H1 (cell line): ENCODE results near the gene RASGRP4.

ENCODE experiments used
- CTCF ChIP-seq, 3 experiments: IDR thresholded peaks; 1 replicate in 2 of 3; 2 replicates in 1 of 3; pipeline versions ENCODE4 v1.5.1 to v1.6.1; 2011; ENCODE audit warnings: low read length in 3 of 3, mild to moderate bottlenecking in 3 of 3, inconsistent platforms in 2 of 3, low read depth in 1 of 3, moderate library complexity in 1 of 3; ENCODE audit not compliant: insufficient read depth in 1 of 3; ENCODE audit errors: control extremely low read depth in 1 of 3
- EP300 ChIP-seq, 2 experiments: IDR thresholded peaks; 1 replicate in 1 of 2; 2 replicates in 1 of 2; pipeline ENCODE4 v1.6.1; 2011 to 2012; ENCODE audit warnings: low read depth in 2 of 2, low read length in 2 of 2, mild to moderate bottlenecking in 2 of 2, borderline replicate concordance in 1 of 2, inconsistent platforms in 1 of 2, moderate library complexity in 1 of 2
- POLR2A ChIP-seq, 2 experiments: IDR thresholded peaks; 1 replicate in 1 of 2; 2 replicates in 1 of 2; pipeline ENCODE4 v1.6.1; 2011; ENCODE audit warnings: low read depth in 2 of 2, low read length in 2 of 2, mild to moderate bottlenecking in 2 of 2; ENCODE audit errors: control extremely low read depth in 1 of 2
- RAD21 ChIP-seq, 2 experiments: IDR thresholded peaks in 1 of 2; conservative IDR thresholded peaks in 1 of 2; 2 replicates each; pipeline ENCODE4 v1.6.1; 2011; ENCODE audit warnings: low read depth in 2 of 2, low read length in 2 of 2, improper control_type of control experiment in 1 of 2, inconsistent platforms in 1 of 2, mild to moderate bottlenecking in 1 of 2, moderate library complexity in 1 of 2
- SIN3A ChIP-seq, 2 experiments: IDR thresholded peaks in 1 of 2; conservative IDR thresholded peaks in 1 of 2; 2 replicates each; pipeline ENCODE4 v1.6.1; 2011 to 2012; ENCODE audit warnings: low read length in 2 of 2, improper control_type of control experiment in 1 of 2, low read depth in 1 of 2, mild to moderate bottlenecking in 1 of 2
- TAF1 ChIP-seq: IDR thresholded peaks from 2 replicates; pipeline ENCODE4 v1.6.1; 2011; ENCODE audit warnings: mild to moderate bottlenecking, low read depth, low read length
- TAF7 ChIP-seq: optimal IDR thresholded peaks from 2 replicates; pipeline ENCODE3; 2011; ENCODE audit warnings: low read depth, mild to moderate bottlenecking, inconsistent platforms, low read length, moderate library complexity, borderline replicate concordance
- TF ChIP-seq, protein P1 (sequence below): IDR thresholded peaks from 2 replicates; pipeline ENCODE4 v1.6.1; 2011; ENCODE audit warnings: low read depth, mild to moderate bottlenecking, low read length; ENCODE audit not compliant: insufficient read depth
- TF ChIP-seq, protein P2 (sequence below): IDR thresholded peaks from 2 replicates; pipeline ENCODE4 v1.6.1; 2012; ENCODE audit warnings: low read length, inconsistent platforms

GRCh38 chr19:38402623-38402966 lies 23.4 kb downstream of the RASGRP4 start:
- TF ChIP-seq EP300 (IDR thresholded peaks at IDR 0.05; ENCODE audit: borderline replicate concordance in 1 of 2, low read depth in 2 of 2, low read length in 2 of 2), result no peak
- TF ChIP-seq POLR2A (IDR thresholded peaks at IDR 0.05; ENCODE audit: control extremely low read depth in 1 of 2, low read depth in 2 of 2, low read length in 2 of 2), result no peak
- TF ChIP-seq, protein P1, sequence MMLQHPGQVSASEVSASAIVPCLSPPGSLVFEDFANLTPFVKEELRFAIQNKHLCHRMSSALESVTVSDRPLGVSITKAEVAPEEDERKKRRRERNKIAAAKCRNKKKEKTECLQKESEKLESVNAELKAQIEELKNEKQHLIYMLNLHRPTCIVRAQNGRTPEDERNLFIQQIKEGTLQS, result no peak
- no peak for TF ChIP-seq RAD21 (IDR thresholded peaks at IDR 0.05 in 1 of 2, conservative IDR thresholded peaks at IDR 0.05 in 1 of 2; ENCODE audit: low read depth in 2 of 2, low read length in 2 of 2)
- TF ChIP-seq, protein P2, sequence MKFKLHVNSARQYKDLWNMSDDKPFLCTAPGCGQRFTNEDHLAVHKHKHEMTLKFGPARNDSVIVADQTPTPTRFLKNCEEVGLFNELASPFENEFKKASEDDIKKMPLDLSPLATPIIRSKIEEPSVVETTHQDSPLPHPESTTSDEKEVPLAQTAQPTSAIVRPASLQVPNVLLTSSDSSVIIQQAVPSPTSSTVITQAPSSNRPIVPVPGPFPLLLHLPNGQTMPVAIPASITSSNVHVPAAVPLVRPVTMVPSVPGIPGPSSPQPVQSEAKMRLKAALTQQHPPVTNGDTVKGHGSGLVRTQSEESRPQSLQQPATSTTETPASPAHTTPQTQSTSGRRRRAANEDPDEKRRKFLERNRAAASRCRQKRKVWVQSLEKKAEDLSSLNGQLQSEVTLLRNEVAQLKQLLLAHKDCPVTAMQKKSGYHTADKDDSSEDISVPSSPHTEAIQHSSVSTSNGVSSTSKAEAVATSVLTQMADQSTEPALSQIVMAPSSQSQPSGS, result no peak
- peak; percentile 86 to 94; a peak in 2 of 4 replicates for TF ChIP-seq SIN3A (conservative IDR thresholded peaks at IDR 0.05 in 1 of 2, IDR thresholded peaks at IDR 0.05 in 1 of 2; ENCODE audit: low read depth in 1 of 2, low read length in 2 of 2)
- no peak for TF ChIP-seq CTCF (IDR thresholded peaks at IDR 0.05; ENCODE audit: control extremely low read depth in 1 of 3, insufficient read depth in 1 of 3, low read depth in 1 of 3, low read length in 3 of 3)
- no peak for TF ChIP-seq TAF7
- TF ChIP-seq TAF1, result no peak
